ENCODE measurements around the gene HSPG2.

The HSPG2 gene

DNA sequence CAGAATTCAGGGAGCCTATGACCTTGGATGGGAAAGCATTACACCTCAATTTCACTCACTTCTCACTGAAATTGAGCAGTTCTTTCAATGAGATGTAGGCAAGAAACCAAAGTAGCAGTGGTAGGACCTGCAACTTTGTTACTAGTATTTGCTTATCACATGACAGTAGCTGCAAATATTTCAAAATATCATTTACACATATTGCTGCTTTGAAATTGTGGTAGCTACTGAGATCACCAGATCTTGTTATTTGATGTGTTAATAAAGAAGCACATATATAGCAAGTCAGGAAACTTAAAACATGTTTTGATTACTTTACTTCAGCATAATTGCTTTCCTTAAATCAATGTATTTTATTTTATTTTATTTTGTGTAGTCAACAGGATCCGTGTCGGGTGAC, 112.2 kb downstream of the HSPG2 start:
- H3K79me2 ChIP-seq (ENCODE audit: insufficient read depth, low read length): no peaks in the 10 kb centered on the region
- peaks cover 6% of the 10 kb centered on the region; the same call in 1 of the 2 replicates for H3K27me3 ChIP-seq (ENCODE audit: insufficient read depth, low read length)
- TF ChIP-seq EZH2 (IDR thresholded peaks at IDR 0.05; ENCODE audit: borderline replicate concordance, low read length): no peak
- TF ChIP-seq, protein P1, sequence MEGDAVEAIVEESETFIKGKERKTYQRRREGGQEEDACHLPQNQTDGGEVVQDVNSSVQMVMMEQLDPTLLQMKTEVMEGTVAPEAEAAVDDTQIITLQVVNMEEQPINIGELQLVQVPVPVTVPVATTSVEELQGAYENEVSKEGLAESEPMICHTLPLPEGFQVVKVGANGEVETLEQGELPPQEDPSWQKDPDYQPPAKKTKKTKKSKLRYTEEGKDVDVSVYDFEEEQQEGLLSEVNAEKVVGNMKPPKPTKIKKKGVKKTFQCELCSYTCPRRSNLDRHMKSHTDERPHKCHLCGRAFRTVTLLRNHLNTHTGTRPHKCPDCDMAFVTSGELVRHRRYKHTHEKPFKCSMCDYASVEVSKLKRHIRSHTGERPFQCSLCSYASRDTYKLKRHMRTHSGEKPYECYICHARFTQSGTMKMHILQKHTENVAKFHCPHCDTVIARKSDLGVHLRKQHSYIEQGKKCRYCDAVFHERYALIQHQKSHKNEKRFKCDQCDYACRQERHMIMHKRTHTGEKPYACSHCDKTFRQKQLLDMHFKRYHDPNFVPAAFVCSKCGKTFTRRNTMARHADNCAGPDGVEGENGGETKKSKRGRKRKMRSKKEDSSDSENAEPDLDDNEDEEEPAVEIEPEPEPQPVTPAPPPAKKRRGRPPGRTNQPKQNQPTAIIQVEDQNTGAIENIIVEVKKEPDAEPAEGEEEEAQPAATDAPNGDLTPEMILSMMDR (IDR thresholded peaks at IDR 0.05; ENCODE audit: low read length): no peak
- H3K27ac ChIP-seq (ENCODE audit: low read depth, low read length, poor library complexity, severe bottlenecking): no peak overlapping the region
- H2AFZ ChIP-seq (ENCODE audit: low read length): no peak overlapping the region
- H3K4me3 ChIP-seq (ENCODE audit: low read depth, low read length, poor library complexity, severe bottlenecking): no peak overlapping the region
- H3K9me2 ChIP-seq (ENCODE audit: low read depth, low read length): no peaks in the 10 kb centered on the region
- no peaks in the 10 kb centered on the region for H3K36me3 ChIP-seq (ENCODE audit: insufficient read depth, low read length)
- H3K4me2 ChIP-seq (ENCODE audit: low read length): no peak overlapping the region
- H4K20me1 ChIP-seq (ENCODE audit: insufficient read depth, low read length): no peaks in the 10 kb centered on the region
- H3F3A ChIP-seq (ENCODE audit: insufficient read depth, low read length): no peaks in the 10 kb centered on the region
- no peaks in the 10 kb centered on the region for H3K9me3 ChIP-seq (ENCODE audit: low read length)
- no peaks in the 10 kb centered on the region for H3K4me1 ChIP-seq (ENCODE audit: insufficient read depth, low read length, severe bottlenecking)
- H3K9ac ChIP-seq (ENCODE audit: low read length): no peak overlapping the region

DNA sequence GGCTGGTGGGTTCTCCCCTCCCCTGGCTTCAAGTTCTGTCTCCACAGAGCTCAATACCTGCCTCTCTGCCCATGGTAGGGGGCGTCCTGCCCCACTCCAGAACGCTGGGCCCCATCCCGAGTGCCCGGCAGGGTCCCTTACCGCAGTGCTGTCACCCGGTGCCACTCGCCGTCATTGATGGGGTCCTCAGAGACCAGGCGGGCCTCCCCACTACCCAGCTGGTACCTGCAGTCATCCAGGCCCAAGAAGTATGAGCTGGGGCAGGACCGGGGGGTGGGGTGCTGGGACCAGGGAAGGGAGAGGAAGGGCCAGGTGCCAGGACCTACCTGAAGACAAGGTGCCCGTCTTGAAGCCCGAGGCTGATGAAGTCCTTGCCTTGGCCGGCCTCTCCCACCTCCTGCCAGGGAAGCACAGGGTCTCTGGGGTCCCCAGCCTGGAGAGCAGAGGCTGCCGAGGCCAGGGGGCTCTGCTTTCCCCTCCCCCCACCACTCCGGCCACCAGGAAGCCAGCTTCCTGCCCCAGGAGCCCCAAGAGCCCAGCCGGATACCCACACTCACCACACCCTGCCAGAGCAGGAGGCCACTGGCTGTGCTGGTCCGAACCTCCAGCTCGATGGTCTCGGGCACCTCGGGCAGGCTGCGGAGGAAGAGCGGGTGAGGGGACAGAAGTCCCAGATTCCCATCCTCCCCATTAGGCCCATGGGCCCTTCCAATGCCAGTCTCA, 113.0 kb downstream of the HSPG2 start:
- Histone ChIP-seq H3K4me3 (ENCODE audit: low read depth, low read length, poor library complexity, severe bottlenecking) (no peak overlapping the region), H3K4me1 (ENCODE audit: insufficient read depth, low read length, severe bottlenecking) (no peaks in the 10 kb centered on the region), H4K20me1 (ENCODE audit: insufficient read depth, low read length) (no peaks in the 10 kb centered on the region), H3F3A (ENCODE audit: insufficient read depth, low read length) (no peaks in the 10 kb centered on the region), H2AFZ (ENCODE audit: low read length) (no peak overlapping the region), H3K79me2 (ENCODE audit: insufficient read depth, low read length) (no peaks in the 10 kb centered on the region), H3K27me3 (ENCODE audit: insufficient read depth, low read length) (peaks cover 3% of the 10 kb centered on the region; the same call in 1 of the 2 replicates), H3K9ac (ENCODE audit: low read length) (no peak overlapping the region), H3K9me2 (ENCODE audit: low read depth, low read length) (no peaks in the 10 kb centered on the region), H3K9me3 (ENCODE audit: low read length) (no peaks in the 10 kb centered on the region), H3K27ac (ENCODE audit: low read depth, low read length, poor library complexity, severe bottlenecking) (no peak overlapping the region), H3K36me3 (ENCODE audit: insufficient read depth, low read length) (no peaks in the 10 kb centered on the region), H3K4me2 (ENCODE audit: low read length) (no peak overlapping the region)
- no peak for TF ChIP-seq EZH2 (IDR thresholded peaks at IDR 0.05; ENCODE audit: borderline replicate concordance, low read length)

DNA sequence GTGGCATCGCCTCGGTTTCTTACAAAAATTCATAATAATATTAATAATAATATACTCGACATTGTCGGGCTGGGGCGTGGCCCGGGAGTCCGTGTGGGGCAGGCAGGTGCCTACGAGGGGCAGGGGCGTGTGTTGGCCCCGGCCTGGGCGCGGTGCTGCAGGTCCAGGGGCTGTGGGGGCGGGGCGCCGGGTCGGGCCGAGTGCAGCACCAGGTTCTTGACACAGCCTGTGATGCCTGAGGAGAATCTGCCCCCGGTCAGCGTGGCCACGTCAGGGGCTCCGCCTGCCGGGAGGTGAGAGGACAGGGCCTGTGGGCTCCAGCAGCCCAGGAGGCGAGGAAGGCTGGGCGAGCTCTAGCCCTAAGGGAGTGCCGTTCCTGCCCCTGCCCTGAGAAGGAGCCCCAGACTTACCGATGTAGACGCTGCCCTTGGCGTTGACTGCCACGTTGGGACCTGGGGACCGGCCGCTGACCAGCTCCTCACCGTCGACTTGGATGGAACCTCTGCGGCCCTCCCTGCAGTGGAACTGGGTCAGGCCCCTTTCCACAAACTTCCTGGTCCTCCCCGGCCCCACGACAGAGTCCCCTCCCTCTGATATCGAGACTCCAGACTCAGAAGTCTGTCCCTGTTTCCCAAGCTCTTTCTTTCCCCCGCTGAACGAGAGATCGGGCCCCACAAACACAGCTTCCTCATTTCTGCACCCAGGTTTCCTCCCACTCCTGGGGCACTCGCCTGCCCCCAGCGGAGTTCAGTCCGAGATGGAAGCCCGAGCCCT, 113.7 kb downstream of the HSPG2 start:
- H3K79me2 ChIP-seq (ENCODE audit: insufficient read depth, low read length): no peaks in the 10 kb centered on the region
- TF ChIP-seq, protein P1 (IDR thresholded peaks at IDR 0.05; ENCODE audit: low read length): no peak
- H3K9me2 ChIP-seq (ENCODE audit: low read depth, low read length): no peaks in the 10 kb centered on the region
- no peak overlapping the region for H3K4me3 ChIP-seq (ENCODE audit: low read depth, low read length, poor library complexity, severe bottlenecking)
- no peaks in the 10 kb centered on the region for H3K9me3 ChIP-seq (ENCODE audit: low read length)
- H3K27ac ChIP-seq (ENCODE audit: low read depth, low read length, poor library complexity, severe bottlenecking): no peak overlapping the region
- H3K9ac ChIP-seq (ENCODE audit: low read length): no peak overlapping the region
- peaks cover 3% of the 10 kb centered on the region; the same call in 1 of the 2 replicates for H3K27me3 ChIP-seq (ENCODE audit: insufficient read depth, low read length)
- no peaks in the 10 kb centered on the region for H3K36me3 ChIP-seq (ENCODE audit: insufficient read depth, low read length)
- H4K20me1 ChIP-seq (ENCODE audit: insufficient read depth, low read length): no peaks in the 10 kb centered on the region
- no peaks in the 10 kb centered on the region for H3K4me1 ChIP-seq (ENCODE audit: insufficient read depth, low read length, severe bottlenecking)
- no peak overlapping the region for H3K4me2 ChIP-seq (ENCODE audit: low read length)
- no peaks in the 10 kb centered on the region for H3F3A ChIP-seq (ENCODE audit: insufficient read depth, low read length)
- no peak overlapping the region for H2AFZ ChIP-seq (ENCODE audit: low read length)

Measured in OCI-LY1 (cell line).